IMR-90 (cell line): ENCODE measurements around the gene FOSB.

Experiments used
- POLR2A ChIP-seq: IDR thresholded peaks from 2 replicates; pipeline ENCODE4 v1.6.1; 2012; ENCODE audit warnings: mild to moderate bottlenecking, low read depth, low read length
- TF ChIP-seq, protein P1 (sequence below): fragments of 150-350 bp; IDR thresholded peaks from 2 replicates; pipeline ENCODE4 v1.6.1; 2017; ENCODE audit warnings: mild to moderate bottlenecking, antibody characterized with exemption, low read length, low read depth
- TF ChIP-seq, protein P2 (sequence below): conservative IDR thresholded peaks from 2 replicates; pipeline ENCODE4 v1.5.1; 2012; ENCODE audit warnings: mild to moderate bottlenecking, low read depth, low read length, improper control_type of control experiment

DNA sequence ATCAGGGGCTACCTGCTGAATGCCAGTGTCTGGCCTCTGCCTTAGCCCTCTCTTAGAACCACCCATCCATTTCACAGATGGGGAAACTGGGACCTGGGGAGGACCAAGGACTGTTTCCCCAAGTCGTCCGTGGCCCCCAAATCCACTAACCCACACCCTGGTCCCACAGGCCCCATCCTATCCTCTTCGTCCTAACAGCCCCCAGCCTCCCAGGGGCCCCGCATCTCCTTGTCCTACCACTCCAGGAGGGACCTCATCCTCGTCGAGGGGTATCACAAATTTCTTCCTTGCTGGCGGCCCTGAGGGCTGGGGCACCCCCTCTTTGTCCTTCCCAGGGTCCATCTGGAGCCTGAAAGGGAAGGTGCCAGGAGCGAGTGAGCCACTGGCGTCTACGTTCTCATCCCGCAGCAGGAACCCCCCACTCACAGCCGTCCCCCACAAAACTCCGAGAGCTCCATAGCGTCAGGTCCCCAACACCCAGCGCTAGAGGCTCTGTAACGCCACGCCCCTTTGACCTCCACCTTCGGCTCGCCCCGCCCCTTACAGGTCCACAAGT is 44.7 kb upstream of the FOSB start:
- TF ChIP-seq, protein P1, sequence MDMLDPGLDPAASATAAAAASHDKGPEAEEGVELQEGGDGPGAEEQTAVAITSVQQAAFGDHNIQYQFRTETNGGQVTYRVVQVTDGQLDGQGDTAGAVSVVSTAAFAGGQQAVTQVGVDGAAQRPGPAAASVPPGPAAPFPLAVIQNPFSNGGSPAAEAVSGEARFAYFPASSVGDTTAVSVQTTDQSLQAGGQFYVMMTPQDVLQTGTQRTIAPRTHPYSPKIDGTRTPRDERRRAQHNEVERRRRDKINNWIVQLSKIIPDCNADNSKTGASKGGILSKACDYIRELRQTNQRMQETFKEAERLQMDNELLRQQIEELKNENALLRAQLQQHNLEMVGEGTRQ: no peak
- TF ChIP-seq, protein P2, sequence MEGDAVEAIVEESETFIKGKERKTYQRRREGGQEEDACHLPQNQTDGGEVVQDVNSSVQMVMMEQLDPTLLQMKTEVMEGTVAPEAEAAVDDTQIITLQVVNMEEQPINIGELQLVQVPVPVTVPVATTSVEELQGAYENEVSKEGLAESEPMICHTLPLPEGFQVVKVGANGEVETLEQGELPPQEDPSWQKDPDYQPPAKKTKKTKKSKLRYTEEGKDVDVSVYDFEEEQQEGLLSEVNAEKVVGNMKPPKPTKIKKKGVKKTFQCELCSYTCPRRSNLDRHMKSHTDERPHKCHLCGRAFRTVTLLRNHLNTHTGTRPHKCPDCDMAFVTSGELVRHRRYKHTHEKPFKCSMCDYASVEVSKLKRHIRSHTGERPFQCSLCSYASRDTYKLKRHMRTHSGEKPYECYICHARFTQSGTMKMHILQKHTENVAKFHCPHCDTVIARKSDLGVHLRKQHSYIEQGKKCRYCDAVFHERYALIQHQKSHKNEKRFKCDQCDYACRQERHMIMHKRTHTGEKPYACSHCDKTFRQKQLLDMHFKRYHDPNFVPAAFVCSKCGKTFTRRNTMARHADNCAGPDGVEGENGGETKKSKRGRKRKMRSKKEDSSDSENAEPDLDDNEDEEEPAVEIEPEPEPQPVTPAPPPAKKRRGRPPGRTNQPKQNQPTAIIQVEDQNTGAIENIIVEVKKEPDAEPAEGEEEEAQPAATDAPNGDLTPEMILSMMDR: no peak
- no peak for TF ChIP-seq POLR2A
